Measurements from ENCODE around the gene FOXJ3. TPM values are rescaled to one million over a fixed set of nuclear protein-coding genes. Genes with fewer than 3 reads are reported as not detected.

Gene FOXJ3
- total and polyA plus RNA-seq, 4 donors: 5.3 to 16.8 (median 12.4) TPM

- no peaks in the 10 kb centered on the region for H3K27me3 ChIP-seq (ENCODE audit: control insufficient read depth in 4 of 4, insufficient read depth in 4 of 4, low read length in 3 of 4)
- peak within 1 kb of the TSS; percentile 66 to 90 for H3K27ac ChIP-seq (ENCODE audit: low read depth in 1 of 2, low read length in 2 of 2)
- peaks cover 8 to 20% (median 10%) of the 10 kb centered on the region in 4 donors for H3K4me1 ChIP-seq (ENCODE audit: control insufficient read depth in 4 of 4, insufficient read depth in 4 of 4, low read length in 3 of 4)
- no peaks in the 10 kb centered on the region for H3K9me3 ChIP-seq (ENCODE audit: control insufficient read depth in 4 of 4, low read length in 3 of 4)
- H3K9ac ChIP-seq (ENCODE audit: low read depth in 1 of 2, low read length in 2 of 2): no peak within 1 kb of the TSS
- H3K4me3 ChIP-seq (ENCODE audit: low read depth in 1 of 3, low read length in 3 of 3): no peak within 1 kb of the TSS
- 68% methylated on average over 12 of the region's 12 CpGs for WGBS
- no peak for DNase-seq (ENCODE audit: low spot score)
- no peaks in the 10 kb centered on the region for H3K36me3 ChIP-seq (ENCODE audit: control insufficient read depth in 4 of 4, insufficient read depth in 3 of 4, low read depth in 1 of 4, low read length in 3 of 4)
- no peak for TF ChIP-seq EGR1 (IDR thresholded peaks at IDR 0.05; ENCODE audit: low read depth in 2 of 2)
- no peak for TF ChIP-seq YY1 (IDR thresholded peaks at IDR 0.05)
Observed at GRCh38 chr1:42152907-42153600, 182.0 kb downstream of the FOXJ3 start, which contains the start of gene GUCA2B. Gene GUCA2B, plus strand, starts transcription at chr1:42153410. Its CDS starts 41 bp downstream, at chr1:42153451.

DNA sequence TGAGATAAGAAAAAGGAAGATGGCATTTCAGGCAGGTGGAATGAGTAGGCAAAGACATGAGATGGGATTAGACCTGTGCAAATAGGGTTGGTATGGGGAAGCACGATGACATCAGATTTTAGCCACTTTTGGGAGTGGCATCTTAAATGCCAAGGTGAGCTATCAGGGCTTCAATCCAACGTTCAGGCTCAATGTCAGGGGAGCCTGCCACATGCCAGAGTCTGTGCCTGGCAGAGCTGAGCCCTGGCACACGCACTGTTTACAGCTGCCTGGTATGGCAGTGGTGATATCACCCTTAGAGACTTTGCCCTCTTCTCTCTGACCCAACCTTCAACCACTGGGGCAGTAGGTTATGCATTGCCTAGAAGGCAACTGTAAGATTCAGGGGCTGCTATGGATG is 182.9 kb downstream of the FOXJ3 start:
- Histone ChIP-seq H3K4me3 (ENCODE audit: low read depth in 1 of 3, low read length in 3 of 3) (no peak overlapping the region), H3K27me3 (ENCODE audit: control insufficient read depth in 4 of 4, insufficient read depth in 4 of 4, low read length in 3 of 4) (no peaks in the 10 kb centered on the region), H3K36me3 (ENCODE audit: control insufficient read depth in 4 of 4, insufficient read depth in 3 of 4, low read depth in 1 of 4, low read length in 3 of 4) (no peaks in the 10 kb centered on the region), H3K9me3 (ENCODE audit: control insufficient read depth in 4 of 4, low read length in 3 of 4) (no peaks in the 10 kb centered on the region), H3K4me1 (ENCODE audit: control insufficient read depth in 4 of 4, insufficient read depth in 4 of 4, low read length in 3 of 4) (peaks cover 8 to 26% (median 11%) of the 10 kb centered on the region in 4 donors), H3K9ac (ENCODE audit: low read depth in 1 of 2, low read length in 2 of 2) (no peak overlapping the region), H3K27ac (ENCODE audit: low read depth in 1 of 2, low read length in 2 of 2) (peak overlapping the region; percentile 66 to 90)
- TF ChIP-seq GABPA (IDR thresholded peaks at IDR 0.05 in 1 of 2, conservative IDR thresholded peaks at IDR 0.05 in 1 of 2): peak in 1 of 2 donors; percentile 24
- TF ChIP-seq HNF4A (conservative IDR thresholded peaks at IDR 0.05): peak; percentile 98
- TF ChIP-seq, protein P1, sequence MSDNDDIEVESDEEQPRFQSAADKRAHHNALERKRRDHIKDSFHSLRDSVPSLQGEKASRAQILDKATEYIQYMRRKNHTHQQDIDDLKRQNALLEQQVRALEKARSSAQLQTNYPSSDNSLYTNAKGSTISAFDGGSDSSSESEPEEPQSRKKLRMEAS (IDR thresholded peaks at IDR 0.05): peak; percentile 85
- TF ChIP-seq HNF4G (IDR thresholded peaks at IDR 0.05): peak; percentile 96
- peak; percentile 51 for TF ChIP-seq ZBTB33 (IDR thresholded peaks at IDR 0.05)
- peak; percentile 89 for TF ChIP-seq FOXA2 (IDR thresholded peaks at IDR 0.05)
- TF ChIP-seq, protein P2, sequence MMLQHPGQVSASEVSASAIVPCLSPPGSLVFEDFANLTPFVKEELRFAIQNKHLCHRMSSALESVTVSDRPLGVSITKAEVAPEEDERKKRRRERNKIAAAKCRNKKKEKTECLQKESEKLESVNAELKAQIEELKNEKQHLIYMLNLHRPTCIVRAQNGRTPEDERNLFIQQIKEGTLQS (IDR thresholded peaks at IDR 0.05): peak; percentile 95
- TF ChIP-seq CTCF (IDR thresholded peaks at IDR 0.05; ENCODE audit: low read depth, low read length, missing input control): no peak
- TF ChIP-seq JUND (IDR thresholded peaks at IDR 0.05): peak; percentile 96 to 98
- peak; percentile 91 to 98 for TF ChIP-seq RXRA (IDR thresholded peaks at IDR 0.05)
- TF ChIP-seq EGR1 (IDR thresholded peaks at IDR 0.05; ENCODE audit: low read depth in 2 of 2): no peak
- TF ChIP-seq FOXA1 (IDR thresholded peaks at IDR 0.05): peak; percentile 82
- TF ChIP-seq REST (IDR thresholded peaks at IDR 0.05): peak; percentile 38
- peak; percentile 46 to 48 for TF ChIP-seq RAD21 (IDR thresholded peaks at IDR 0.05)
- TF ChIP-seq NR2F2 (IDR thresholded peaks at IDR 0.05): peak; percentile 61
- peak; percentile 48 for TF ChIP-seq YY1 (IDR thresholded peaks at IDR 0.05)
- TF ChIP-seq TAF1 (conservative IDR thresholded peaks at IDR 0.05): no peak
- peak; percentile 81 for TF ChIP-seq SP1 (IDR thresholded peaks at IDR 0.05)
- 34% methylated on average over 3 of the region's 3 CpGs for WGBS
- DNase-seq (ENCODE audit: low spot score): no peak
